ENCODE measurements around the gene BCL11B. TPM values are rescaled to one million over a fixed set of nuclear protein-coding genes. Genes with fewer than 3 reads are reported as not detected.

The BCL11B gene
- total and polyA plus RNA-seq, 12 donors, result 0.03 to 1.9 (median 0.11) TPM; not detected in 2

GRCh38 chr14:99213527-99213971, 58.4 kb downstream of the BCL11B start:
- 76 to 79% methylated on average over 12 of the region's 12 CpGs for WGBS, 2 donors
- no peak for TF ChIP-seq CTCF (IDR thresholded peaks at IDR 0.05)
- no peak overlapping the region for H3K27ac ChIP-seq
- no peak for DNase-seq
- H3K4me1 ChIP-seq, result no peaks in the 10 kb centered on the region
- peaks cover 0 to 49% (median 21%) of the 10 kb centered on the region in 7 donors for H3K27me3 ChIP-seq
- no peak for ATAC-seq
- intact Hi-C loops (cut with DNase I), result no loop called here
- no peaks in the 10 kb centered on the region for H3K36me3 ChIP-seq
- no peak overlapping the region for H3K4me3 ChIP-seq
- no peaks in the 10 kb centered on the region for H3K9me3 ChIP-seq

GRCh38 chr14:99213101-99213500, 58.9 kb downstream of the BCL11B start:
- DNase-seq, result no peak
- H3K4me3 ChIP-seq, result no peak overlapping the region
- WGBS, 2 donors, result 85% methylated on average over 11 of the region's 11 CpGs

GRCh38 chr14:99212646-99213045, 59.4 kb downstream of the BCL11B start:
- Histone ChIP-seq H3K27ac (no peak overlapping the region), H3K9me3 (no peaks in the 10 kb centered on the region), H3K4me3 (no peak overlapping the region), H3K27me3 (peaks cover 0 to 49% (median 21%) of the 10 kb centered on the region in 7 donors), H3K36me3 (no peaks in the 10 kb centered on the region), H3K4me1 (no peaks in the 10 kb centered on the region)
- DNase-seq (no peak), ATAC-seq (no peak)
- intact Hi-C loops (cut with DNase I), result no loop called here
- 83 to 90% methylated on average over 3 of the region's 3 CpGs for WGBS, 2 donors
- no peak for TF ChIP-seq CTCF (IDR thresholded peaks at IDR 0.05)

More at GRCh38 chr14:99213101-99213500, 58.9 kb downstream of the BCL11B start:
- intact Hi-C loops (cut with DNase I), result no loop called here
- Histone ChIP-seq H3K27me3 (peaks cover 0 to 49% (median 21%) of the 10 kb centered on the region in 7 donors), H3K27ac (no peak overlapping the region), H3K36me3 (no peaks in the 10 kb centered on the region), H3K9me3 (no peaks in the 10 kb centered on the region), H3K4me1 (no peaks in the 10 kb centered on the region)
- no peak for ATAC-seq
- TF ChIP-seq CTCF (IDR thresholded peaks at IDR 0.05), result no peak

- no peaks in the 10 kb centered on the region for H3K4me1 ChIP-seq
- no peak overlapping the region for H3K27ac ChIP-seq
- no peak for ATAC-seq
- no peak for TF ChIP-seq CTCF (IDR thresholded peaks at IDR 0.05)
- no peaks in the 10 kb centered on the region for H3K9me3 ChIP-seq
- peaks cover 0 to 49% (median 21%) of the 10 kb centered on the region in 7 donors for H3K27me3 ChIP-seq
- no peaks in the 10 kb centered on the region for H3K36me3 ChIP-seq
- intact Hi-C loops (cut with DNase I), result no loop called here
- no peak for DNase-seq
- 84% methylated on average over 7 of the region's 7 CpGs for WGBS, 2 donors
- no peak overlapping the region for H3K4me3 ChIP-seq
These were observed 59.8 kb downstream of the BCL11B start for GRCh38 chr14:99212199-99212598.

All from heart right ventricle (tissue), 16 donors.